ENCODE results near the gene ZNF865. TPM values are rescaled to one million over a fixed set of nuclear protein-coding genes. Genes with fewer than 3 reads are reported as not detected.

ZNF865 gene
- total RNA-seq, 1 donor from 2014 or later, result 18.9 TPM

DNA sequence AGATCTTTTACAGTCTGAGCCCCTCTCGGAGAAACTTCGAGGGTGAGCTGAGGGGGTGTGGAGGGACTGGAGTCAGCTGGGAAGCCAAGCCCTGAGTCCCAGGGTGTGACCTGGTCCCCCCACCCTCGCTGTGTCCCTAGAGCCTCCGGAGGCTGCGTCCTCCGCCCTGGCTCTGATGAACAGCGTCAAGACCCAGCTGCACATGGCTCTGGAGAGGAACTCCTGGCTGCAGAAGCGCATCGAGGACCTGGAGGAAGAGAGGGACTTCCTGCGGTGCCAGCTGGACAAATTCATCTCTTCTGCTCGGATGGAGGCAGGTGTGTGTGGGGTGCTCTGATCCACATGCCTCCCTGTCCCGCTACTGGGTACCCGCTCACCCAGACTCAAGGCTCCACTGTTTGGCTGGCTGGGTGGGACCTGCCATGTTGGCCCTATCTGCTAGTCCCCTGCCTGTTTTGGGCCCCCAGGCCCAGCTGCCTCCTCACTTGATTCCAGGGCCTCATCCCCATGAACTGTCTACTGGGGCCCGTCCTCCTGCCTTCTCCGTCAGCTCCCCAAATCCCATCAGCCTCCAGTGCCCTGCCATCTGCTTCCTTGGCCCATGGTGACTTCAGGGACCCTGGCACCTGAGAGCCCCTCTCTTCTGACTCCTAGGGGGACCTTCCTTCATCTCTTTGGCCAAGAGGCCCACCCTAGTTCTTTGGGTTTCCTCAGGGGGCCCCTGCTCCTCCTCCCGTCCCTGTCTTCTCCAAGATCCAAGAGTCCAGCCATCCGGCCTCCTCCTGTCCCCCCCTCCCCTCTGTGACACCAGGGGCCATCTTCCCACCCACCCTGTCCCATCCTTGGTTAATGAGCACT lies 44.0 kb downstream of the ZNF865 start:
- peaks cover 51% of the 10 kb centered on the region for H3K4me1 Mint-ChIP-seq
- intact Hi-C loops (cut with micrococcal nuclease), result loop anchor here (5.0 to 10.0 kb wide), 3 partner anchors 665 to 1782 kb away; partner anchors contain the start of genes LENG9, MYADM and ZSCAN5A
- POLR2A ChIA-PET, result interaction anchor here (0.7 to 4.7 kb wide), 6 partner anchors 12 to 205 kb away, joined by 3 to 45 read pairs (median 10); partner anchors contain the start of genes FIZ1 and ZNF524

GRCh38 chr19:55650126-55650557 lies 44.7 kb downstream of the ZNF865 start:
- no peak for ATAC-seq (ENCODE audit: low read depth)
- intact Hi-C loops (cut with micrococcal nuclease), result loop anchor here (5.0 kb wide), 1 partner anchor 1783 kb away; the partner anchor contains the start of gene MYADM
- no peak for DNase-seq
- H3K9me3 Mint-ChIP-seq, result no peaks in the 10 kb centered on the region
- TF ChIP-seq, protein P1, sequence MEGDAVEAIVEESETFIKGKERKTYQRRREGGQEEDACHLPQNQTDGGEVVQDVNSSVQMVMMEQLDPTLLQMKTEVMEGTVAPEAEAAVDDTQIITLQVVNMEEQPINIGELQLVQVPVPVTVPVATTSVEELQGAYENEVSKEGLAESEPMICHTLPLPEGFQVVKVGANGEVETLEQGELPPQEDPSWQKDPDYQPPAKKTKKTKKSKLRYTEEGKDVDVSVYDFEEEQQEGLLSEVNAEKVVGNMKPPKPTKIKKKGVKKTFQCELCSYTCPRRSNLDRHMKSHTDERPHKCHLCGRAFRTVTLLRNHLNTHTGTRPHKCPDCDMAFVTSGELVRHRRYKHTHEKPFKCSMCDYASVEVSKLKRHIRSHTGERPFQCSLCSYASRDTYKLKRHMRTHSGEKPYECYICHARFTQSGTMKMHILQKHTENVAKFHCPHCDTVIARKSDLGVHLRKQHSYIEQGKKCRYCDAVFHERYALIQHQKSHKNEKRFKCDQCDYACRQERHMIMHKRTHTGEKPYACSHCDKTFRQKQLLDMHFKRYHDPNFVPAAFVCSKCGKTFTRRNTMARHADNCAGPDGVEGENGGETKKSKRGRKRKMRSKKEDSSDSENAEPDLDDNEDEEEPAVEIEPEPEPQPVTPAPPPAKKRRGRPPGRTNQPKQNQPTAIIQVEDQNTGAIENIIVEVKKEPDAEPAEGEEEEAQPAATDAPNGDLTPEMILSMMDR (IDR thresholded peaks at IDR 0.05), result no peak
- peaks cover 47% of the 10 kb centered on the region for H3K4me1 Mint-ChIP-seq
- peak overlapping the region; percentile 74 for H3K4me3 Mint-ChIP-seq
- peaks cover 39% of the 10 kb centered on the region for H3K36me3 Mint-ChIP-seq (ENCODE audit: low read depth)
- no peaks in the 10 kb centered on the region for H3K27me3 Mint-ChIP-seq
- ChIA-PET POLR2A (interaction anchor here (0.8 to 4.7 kb wide), 2 partner anchors 13 to 17 kb away, joined by 15 to 45 read pairs; no protein-coding TSS in a partner anchor), CTCF (interaction anchor here (1.7 kb wide), 1 partner anchor 146 kb away, joined by 4 read pairs; no protein-coding TSS in a partner anchor)
- peak overlapping the region; percentile 80 for H3K27ac Mint-ChIP-seq

More for the DNA sequence above, 44.0 kb downstream of the ZNF865 start:
- peak overlapping the region; percentile 83 for H3K4me3 Mint-ChIP-seq
- no peaks in the 10 kb centered on the region for H3K27me3 Mint-ChIP-seq
- no peaks in the 10 kb centered on the region for H3K9me3 Mint-ChIP-seq
- peak overlapping the region; percentile 80 for H3K27ac Mint-ChIP-seq
- no peak for DNase-seq
- CTCF ChIA-PET, result interaction anchor here (0.7 to 1.7 kb wide), 2 partner anchors 17 to 146 kb away, joined by 3 to 4 read pairs; no protein-coding TSS in a partner anchor
- no peak for ATAC-seq (ENCODE audit: low read depth)
- peaks cover 41% of the 10 kb centered on the region for H3K36me3 Mint-ChIP-seq (ENCODE audit: low read depth)
- TF ChIP-seq, protein P1 (IDR thresholded peaks at IDR 0.05), result no peak

DNA sequence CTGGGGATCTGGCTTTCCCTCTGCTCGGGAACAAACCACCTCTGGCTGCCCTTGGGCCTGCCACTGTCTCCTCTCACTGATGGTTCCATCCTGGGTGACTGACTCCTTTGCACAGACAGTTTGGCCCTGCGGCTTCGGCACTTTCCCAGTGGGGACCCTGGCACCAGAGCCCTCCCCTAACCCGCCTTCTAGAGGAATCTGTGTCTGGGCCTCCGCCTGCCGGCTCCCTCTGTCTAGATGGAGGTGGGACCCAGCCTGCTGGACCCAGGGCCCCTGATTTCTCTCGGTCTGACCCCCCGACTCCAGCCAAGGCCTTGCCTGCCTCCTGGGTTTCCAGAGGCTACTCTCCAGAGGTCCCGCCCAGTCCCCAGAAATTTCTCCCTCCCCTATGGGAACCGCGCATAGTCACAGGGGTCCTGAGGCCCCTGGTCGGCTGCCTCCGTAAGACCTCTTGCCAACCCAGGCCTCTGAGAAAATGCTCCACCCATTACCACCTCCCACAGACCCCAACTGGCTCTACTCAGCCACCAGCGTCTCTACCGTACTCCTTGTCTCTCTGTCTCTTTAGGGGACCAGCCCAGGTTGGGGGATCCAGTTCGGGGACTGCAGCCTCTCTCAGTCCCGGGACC lies 45.3 kb downstream of the ZNF865 start:
- Mint-ChIP-seq H3K27ac (peak overlapping the region; percentile 41), H3K9me3 (no peaks in the 10 kb centered on the region), H3K4me1 (peaks cover 42% of the 10 kb centered on the region), H3K36me3 (ENCODE audit: low read depth) (peaks cover 38% of the 10 kb centered on the region), H3K4me3 (peak overlapping the region; percentile 74), H3K27me3 (no peaks in the 10 kb centered on the region)
- TF ChIP-seq, protein P1 (IDR thresholded peaks at IDR 0.05), result no peak
- POLR2A ChIA-PET, result interaction anchor here (0.8 to 4.7 kb wide), 2 partner anchors 13 to 17 kb away, joined by 15 to 45 read pairs; no protein-coding TSS in a partner anchor
- no peak for DNase-seq
- ATAC-seq (ENCODE audit: low read depth), result no peak
- CTCF ChIA-PET, result interaction anchor here (1.7 kb wide), 1 partner anchor 147 kb away, joined by 4 read pairs; no protein-coding TSS in a partner anchor
- intact Hi-C loops (cut with micrococcal nuclease), result loop anchor here (5.0 kb wide), 1 partner anchor 1783 kb away; the partner anchor contains the start of gene MYADM

GRCh38 chr19:55651236-55651635 lies 45.8 kb downstream of the ZNF865 start:
- CTCF ChIA-PET, result no interaction called here
- H3K36me3 Mint-ChIP-seq (ENCODE audit: low read depth), result peaks cover 43% of the 10 kb centered on the region
- H3K27me3 Mint-ChIP-seq, result no peaks in the 10 kb centered on the region
- no peak overlapping the region for H3K27ac Mint-ChIP-seq
- peaks cover 45% of the 10 kb centered on the region for H3K4me1 Mint-ChIP-seq
- TF ChIP-seq, protein P1 (IDR thresholded peaks at IDR 0.05), result no peak
- ATAC-seq (ENCODE audit: low read depth) (no peak), DNase-seq (no peak)
- peak overlapping the region; percentile 74 for H3K4me3 Mint-ChIP-seq
- no peaks in the 10 kb centered on the region for H3K9me3 Mint-ChIP-seq
- intact Hi-C loops (cut with micrococcal nuclease), result loop anchor here (5.0 kb wide), 1 partner anchor 1784 kb away; the partner anchor contains the start of gene MYADM
- POLR2A ChIA-PET, result no interaction called here
